Breast epithelium (tissue), 4 donors: Measurements from ENCODE around the gene ITPR2. TPM values are rescaled to one million over a fixed set of nuclear protein-coding genes. Genes with fewer than 3 reads are reported as not detected.

ENCODE experiments used
- DNase-seq, 2 donors: peaks; one replicate each; pipeline ENCODE4 v3.0.0-alpha.2; 2019; ENCODE audit warnings: low spot score in 2 of 2
- H3K27ac ChIP-seq, 2 donors: fragments of 200-600 bp; sonication (generic) in 1 of 2; one replicate each; pipeline ENCODE4 v1.5.1; 2016 to 2019; ENCODE audit warnings: mild to moderate bottlenecking in 1 of 2
- H3K27me3 ChIP-seq, 2 donors: fragments of 200-600 bp; sonication (generic) in 1 of 2; one replicate each; pipeline versions ENCODE4 v1.5.1 to v1.6.0; 2017 to 2019; ENCODE audit warnings: control low read depth in 1 of 2, mild to moderate bottlenecking in 1 of 2
- H3K36me3 ChIP-seq: fragments of 200-600 bp; one replicate; pipeline ENCODE4 v1.5.1; 2019
- H3K4me1 ChIP-seq, 2 donors: fragments of 200-600 bp; sonication (generic); one replicate each; pipeline ENCODE4 v1.5.1; 2016 to 2019; ENCODE audit warnings: control low read depth in 1 of 2
- H3K4me3 ChIP-seq, 3 donors: fragments of 200-600 bp; sonication (generic); 1 replicate in 2 of 3; 2 replicates in 1 of 3; pipeline ENCODE4 v1.5.1; 2016 to 2019; ENCODE audit warnings: mild to moderate bottlenecking in 3 of 3, moderate library complexity in 2 of 3
- H3K9me3 ChIP-seq, 2 donors: fragments of 200-600 bp; sonication (generic) in 1 of 2; one replicate each; pipeline ENCODE4 v1.5.1; 2016 to 2019; ENCODE audit warnings: control low read depth in 1 of 2
- CTCF ChIP-seq, 3 donors: fragments of 450-650 bp; IDR thresholded peaks; one replicate each; pipeline ENCODE4 v1.5.1; 2016 to 2017; ENCODE audit warnings: antibody characterized with exemption in 3 of 3, mild to moderate bottlenecking in 3 of 3, moderate library complexity in 3 of 3
- POLR2A ChIP-seq: fragments of 450-650 bp; IDR thresholded peaks from one replicate; pipeline ENCODE4 v1.6.1; 2016; ENCODE audit warnings: antibody characterized with exemption, mild to moderate bottlenecking, moderate library complexity
- POLR2AphosphoS5 ChIP-seq, 3 donors: sonication (generic); formaldehyde crosslinking; IDR thresholded peaks; one replicate each; pipeline ENCODE4 v1.6.1; 2017; ENCODE audit warnings: antibody characterized with exemption in 3 of 3
- intact Hi-C: fragments of 100-400 bp; cut with DNase I; formaldehyde crosslinking; loops from one replicate; pipeline ENCODE4 v1.15.1; 2023; ENCODE audit warnings: low total_unique reads
- total RNA-seq, 3 donors: library from RNA; depleted of rRNA; stranded (reverse); fragments of >200 nt; gene quantifications; one replicate each; pipeline ENCODE4 v1.1.0, GENCODE V29; 2016

ITPR2 gene
- total RNA-seq, 3 donors from 2014 or later = 47.2 to 95.0 (median 66.5) TPM

GRCh38 chr12:26810330-26810729, 22.7 kb downstream of the ITPR2 start:
- TF ChIP-seq POLR2A (no peak), CTCF (IDR thresholded peaks at IDR 0.05) (no peak), POLR2AphosphoS5 (IDR thresholded peaks at IDR 0.05) (no peak)
- intact Hi-C loops = no loop called here

GRCh38 chr12:26809611-26810285, 23.2 kb downstream of the ITPR2 start:
- intact Hi-C loops = no loop called here
- no peaks in the 10 kb centered on the region for H3K36me3 ChIP-seq
- no peaks in the 10 kb centered on the region for H3K9me3 ChIP-seq
- DNase-seq = no peak
- H3K4me3 ChIP-seq = no peak overlapping the region
- H3K27me3 ChIP-seq = no peaks in the 10 kb centered on the region
- H3K4me1 ChIP-seq = no peaks in the 10 kb centered on the region
- H3K27ac ChIP-seq = peak overlapping the region; percentile 40 to 50
- no peak for TF ChIP-seq POLR2AphosphoS5 (IDR thresholded peaks at IDR 0.05)

More at GRCh38 chr12:26810330-26810729, 22.7 kb downstream of the ITPR2 start:
- no peaks in the 10 kb centered on the region for H3K36me3 ChIP-seq
- peak overlapping the region; percentile 40 to 50 for H3K27ac ChIP-seq
- DNase-seq = peak; percentile 56 to 61
- no peak overlapping the region for H3K4me3 ChIP-seq
- no peaks in the 10 kb centered on the region for H3K4me1 ChIP-seq
- H3K27me3 ChIP-seq = no peaks in the 10 kb centered on the region
- no peaks in the 10 kb centered on the region for H3K9me3 ChIP-seq

- no peak for TF ChIP-seq POLR2A
- no peak for TF ChIP-seq CTCF (IDR thresholded peaks at IDR 0.05)
- TF ChIP-seq POLR2AphosphoS5 (IDR thresholded peaks at IDR 0.05) = no peak
- H3K27ac ChIP-seq = no peak overlapping the region
- no peak overlapping the region for H3K4me3 ChIP-seq
- H3K4me1 ChIP-seq = no peaks in the 10 kb centered on the region
- intact Hi-C loops = no loop called here
- no peaks in the 10 kb centered on the region for H3K27me3 ChIP-seq
- DNase-seq = no peak
- H3K9me3 ChIP-seq = no peaks in the 10 kb centered on the region
- H3K36me3 ChIP-seq = no peaks in the 10 kb centered on the region
These were observed 24.1 kb downstream of the ITPR2 start for GRCh38 chr12:26808766-26809476.

- Histone ChIP-seq H3K27ac (no peak overlapping the region), H3K27me3 (no peaks in the 10 kb centered on the region), H3K4me1 (peaks cover 0 to 5% of the 10 kb centered on the region in 2 donors), H3K4me3 (no peak overlapping the region), H3K36me3 (no peaks in the 10 kb centered on the region), H3K9me3 (no peaks in the 10 kb centered on the region)
- no peak for DNase-seq
- no peak for TF ChIP-seq POLR2A
- TF ChIP-seq POLR2AphosphoS5 (IDR thresholded peaks at IDR 0.05) = no peak
- no peak for TF ChIP-seq CTCF (IDR thresholded peaks at IDR 0.05)
- intact Hi-C loops = no loop called here
These were observed 25.7 kb downstream of the ITPR2 start for GRCh38 chr12:26807292-26807691.

GRCh38 chr12:26806556-26806955, 26.4 kb downstream of the ITPR2 start:
- Histone ChIP-seq H3K4me1 (peaks cover 0 to 5% of the 10 kb centered on the region in 2 donors), H3K27me3 (no peaks in the 10 kb centered on the region), H3K27ac (no peak overlapping the region), H3K9me3 (no peaks in the 10 kb centered on the region), H3K4me3 (no peak overlapping the region), H3K36me3 (no peaks in the 10 kb centered on the region)
- TF ChIP-seq POLR2A (no peak), CTCF (IDR thresholded peaks at IDR 0.05) (no peak), POLR2AphosphoS5 (IDR thresholded peaks at IDR 0.05) (no peak)
- intact Hi-C loops = no loop called here
- no peak for DNase-seq
